Right lobe of liver (tissue), 6 donors: ENCODE data around the gene UBE2S. TPM values are rescaled to one million over a fixed set of nuclear protein-coding genes. Genes with fewer than 3 reads are reported as not detected.

Experiments used
- ATAC-seq, 4 donors: fragments of 200-7000 bp; cut with Tn5 transposase; one replicate each; pipeline ENCODE4 v1.9.1; 2020; ENCODE audit warnings: mild to moderate bottlenecking in 4 of 4, moderate library complexity in 4 of 4
- DNase-seq, 3 donors: peaks; one replicate each; pipeline ENCODE4 v3.0.0-alpha.2; 2020
- H3K27ac ChIP-seq, 3 donors: fragments of 200-600 bp; one replicate each; pipeline ENCODE4 v1.8.0; 2022
- H3K27me3 ChIP-seq, 2 donors: fragments of 200-600 bp; one replicate each; pipeline ENCODE4 v1.8.0; 2022
- H3K36me3 ChIP-seq, 4 donors: fragments of 200-600 bp; sonication (generic) in 1 of 4; one replicate each; pipeline versions ENCODE4 v1.5.1 to v1.8.0; 2017 to 2022; ENCODE audit warnings: control low read depth in 1 of 4
- H3K4me1 ChIP-seq, 4 donors: fragments of 200-600 bp; sonication (generic) in 1 of 4; one replicate each; pipeline versions ENCODE4 v1.5.1 to v1.8.0; 2017 to 2022; ENCODE audit warnings: control low read depth in 1 of 4
- H3K4me3 ChIP-seq, 3 donors: fragments of 200-600 bp; one replicate each; pipeline ENCODE4 v1.8.0; 2022
- H3K9me3 ChIP-seq, 4 donors: fragments of 200-600 bp; sonication (generic) in 1 of 4; one replicate each; pipeline versions ENCODE4 v1.5.1 to v1.8.0; 2017 to 2022; ENCODE audit warnings: control low read depth in 1 of 4
- CTCF ChIP-seq, 4 donors: fragments of 200-600 bp in 3 of 4; fragments of 450-650 bp in 1 of 4; IDR thresholded peaks; one replicate each; pipeline versions ENCODE4 v1.5.1 to v1.8.0; 2016 to 2022; ENCODE audit warnings: antibody characterized with exemption in 4 of 4, mild to moderate bottlenecking in 2 of 4
- POLR2A ChIP-seq: fragments of 450-650 bp; IDR thresholded peaks from one replicate; pipeline ENCODE4 v1.6.1; 2017; ENCODE audit warnings: antibody characterized with exemption, mild to moderate bottlenecking
- WGBS: methylation state at CpG from one replicate; pipeline ENCODE4 v1.1.6; 2018; ENCODE audit warnings: low coverage, low lambda C conversion rate; ENCODE audit not compliant: insufficient coverage; ENCODE audit errors: missing lambda C conversion rate; 5-methylcytosine and 5-hydroxymethylcytosine counted together
- intact Hi-C, 2 donors: fragments of 100-400 bp; cut with DNase I; formaldehyde crosslinking; loops; one replicate each; pipeline versions ENCODE4 v1.11.2 to v1.14.1; 2022
- total RNA-seq, 6 experiments: library from RNA; depleted of rRNA in 2 of 6; stranded (reverse); fragments of >200 nt in 2 of 6; fragmentation: NEBNext Ultra II Directional in 3 of 6; extraction: Animal tissue kit (Norgen Biotek cat#: 25700) in 3 of 6; gene quantifications; one replicate each; pipeline versions ENCODE4 v1.1.0 to v1.2.4, GENCODE V29; 2016 to 2023
- donor health status: DM: no; HTN: yes; CAD: no.
- donor health status: DM: no; HTN: no; CAD: no.
- donor health status: DM: no; HTN: no; CAD: no.
- donor health status: DM: no; HTN: yes; CAD: no.
- donor health status: DM: no; HTN: yes; CAD: no.

The UBE2S gene
- total RNA-seq, 6 experiments from 2014 or later, result 4.3 to 16.4 (median 9.1) TPM

GRCh38 chr19:55408533-55408872 is 915 bp upstream of the UBE2S start:
- intact Hi-C loops, result loop anchor here in 1 of 2 donors (10.0 kb wide), 1 partner anchor 104 kb away; no protein-coding TSS in a partner anchor
- peak overlapping the region; percentile 71 to 88 (median 83) for H3K4me3 ChIP-seq
- H3K4me1 ChIP-seq, result peaks cover 0 to 2% (median 0%) of the 10 kb centered on the region in 4 donors
- no peaks in the 10 kb centered on the region for H3K9me3 ChIP-seq
- WGBS, result no CpG with 5 or more reads among the region's 9 CpGs
- TF ChIP-seq CTCF (IDR thresholded peaks at IDR 0.05), result no peak
- TF ChIP-seq POLR2A, result no peak
- H3K27ac ChIP-seq, result peak overlapping the region; percentile 90 to 95 (median 92)
- H3K27me3 ChIP-seq, result no peaks in the 10 kb centered on the region
- DNase-seq, result no peak
- H3K36me3 ChIP-seq, result peaks cover 0 to 5% (median 0%) of the 10 kb centered on the region in 4 donors
- ATAC-seq, result no peak

- H3K4me1 ChIP-seq, result peaks cover 0 to 2% (median 0%) of the 10 kb centered on the region in 4 donors
- peak; percentile 98 to 99 (median 99) for DNase-seq
- peak; percentile 97 for ATAC-seq
- H3K36me3 ChIP-seq, result peaks cover 0 to 10% (median 1%) of the 10 kb centered on the region in 4 donors
- H3K27ac ChIP-seq, result peak overlapping the region; percentile 90 to 95 (median 92)
- peak overlapping the region; percentile 71 to 88 (median 83) for H3K4me3 ChIP-seq
- intact Hi-C loops, result loop anchor here in 1 of 2 donors (10.0 kb wide), 1 partner anchor 103 kb away; no protein-coding TSS in a partner anchor
- H3K9me3 ChIP-seq, result no peaks in the 10 kb centered on the region
- WGBS, result under 1% methylated on average over 41 of the region's 72 CpGs
- H3K27me3 ChIP-seq, result no peaks in the 10 kb centered on the region
- TF ChIP-seq CTCF (IDR thresholded peaks at IDR 0.05) (no peak), POLR2A (no peak)
Measured at GRCh38 chr19:55407800-55408532, 378 bp upstream of the UBE2S start.

- no peaks in the 10 kb centered on the region for H3K9me3 ChIP-seq
- H3K4me1 ChIP-seq, result peaks cover 0 to 2% (median 0%) of the 10 kb centered on the region in 4 donors
- 25% methylated on average over 2 of the region's 35 CpGs for WGBS
- H3K36me3 ChIP-seq, result peaks cover 0 to 14% (median 3%) of the 10 kb centered on the region in 4 donors
- H3K27ac ChIP-seq, result peak overlapping the region; percentile 90 to 95 (median 92)
- peak in 1 of 4 donors; percentile 1 for ATAC-seq
- intact Hi-C loops, result loop anchor here in 1 of 2 donors (10.0 kb wide), 1 partner anchor 102 kb away; no protein-coding TSS in a partner anchor
- no peaks in the 10 kb centered on the region for H3K27me3 ChIP-seq
- TF ChIP-seq CTCF (IDR thresholded peaks at IDR 0.05) (no peak), POLR2A (no peak)
- peak in 2 of 3 donors; percentile 50 to 65 for DNase-seq
- peak overlapping the region; percentile 71 to 88 (median 83) for H3K4me3 ChIP-seq
Measured at GRCh38 chr19:55406826-55407549, 600 bp downstream of the UBE2S start.

GRCh38 chr19:55406091-55406825 is 1.3 kb downstream of the UBE2S start:
- no peaks in the 10 kb centered on the region for H3K27me3 ChIP-seq
- no peak for ATAC-seq
- H3K4me3 ChIP-seq, result no peak overlapping the region
- H3K9me3 ChIP-seq, result no peaks in the 10 kb centered on the region
- peaks cover 0 to 2% (median 0%) of the 10 kb centered on the region in 4 donors for H3K4me1 ChIP-seq
- DNase-seq, result no peak
- WGBS, result 76% methylated on average over 13 of the region's 14 CpGs
- intact Hi-C loops, result loop anchor here in 1 of 2 donors (10.0 kb wide), 1 partner anchor 101 kb away; no protein-coding TSS in a partner anchor
- TF ChIP-seq CTCF (IDR thresholded peaks at IDR 0.05), result no peak
- no peak for TF ChIP-seq POLR2A
- H3K36me3 ChIP-seq, result peaks cover 0 to 17% (median 3%) of the 10 kb centered on the region in 4 donors
- no peak overlapping the region for H3K27ac ChIP-seq
